K562 (cell line): ENCODE data around the gene ERVH48-1. TPM values are rescaled to one million over a fixed set of nuclear protein-coding genes. Genes with fewer than 3 reads are reported as not detected.
A peak's percentile ranks its signal among the peaks of the same experiment; 100 is the strongest.

Source experiments
- ATAC-seq: fragments of 200-7000 bp; cut with Tn5 transposase; 3 replicates; pipeline ENCODE4 v1.9.1; 2020; ENCODE audit warnings: moderate library complexity
- BruUV-seq: library from RNA; stranded (reverse); fragments of 400-500 nt; replicated peaks from 2 replicates; lab custom pipeline; 2021; lab: Mats Ljungman, UMichigan
- CTCF ChIA-PET: fragments of 300-600 bp; formaldehyde crosslinking; extraction: SDS; loops from one replicate; lab custom pipeline; 2021; ENCODE audit warnings: low intra/inter-chr PET ratio; lab: Yijun Ruan, JAX
- POLR2A ChIA-PET: fragments of 300-600, 350-650 bp; sonication (Branson Sonifier 250); formaldehyde crosslinking; extraction: SDS; loops from one replicate; lab custom pipeline; 2021; ENCODE audit warnings: antibody characterized with exemption, inconsistent platforms; lab: Yijun Ruan, JAX
- DNase-seq, 4 experiments: peaks; one replicate each; pipeline versions ENCODE4 v3.0.0 to v3.0.0-alpha.2; 2011 to 2018; ENCODE audit warnings: low spot score in 3 of 4, mixed read lengths in 3 of 4; ENCODE audit errors: extremely low read depth in 1 of 4
- FAIRE-seq: peaks from 2 replicates; lab custom pipeline; 2011; peaks lifted over from hg19 to GRCh38; lab: Jason Lieb, UNC
- H2AFZ ChIP-seq: 2 replicates; pipeline ENCODE4 v1.6.0; 2011; ENCODE audit warnings: low read depth, low read length, control low read depth, inconsistent platforms
- H3K27ac ChIP-seq: fragments of 200-600 bp; 3 replicates; pipeline ENCODE4 v1.8.0; 2011; ENCODE audit warnings: low read depth, mild to moderate bottlenecking, control low read depth, inconsistent platforms, low read length, moderate library complexity, mixed read lengths; ENCODE audit errors: extremely low read depth
- H3K27me3 ChIP-seq, 2 experiments: fragments of 300-600 bp in 1 of 2; 2 replicates in 1 of 2; 3 replicates in 1 of 2; pipeline versions ENCODE4 v1.6.0 to v1.8.0; 2011; ENCODE audit warnings: inconsistent platforms in 2 of 2, low read length in 2 of 2, mild to moderate bottlenecking in 1 of 2, mixed read lengths in 1 of 2, moderate library complexity in 1 of 2; ENCODE audit not compliant: control insufficient read depth in 2 of 2, insufficient read depth in 2 of 2
- H3K36me3 ChIP-seq: fragments of 300-600 bp; 3 replicates; pipeline ENCODE4 v1.8.0; 2011; ENCODE audit warnings: mild to moderate bottlenecking, low read length, inconsistent platforms; ENCODE audit not compliant: control insufficient read depth, insufficient read depth
- H3K4me1 ChIP-seq, 2 experiments: fragments of 200-600 bp in 1 of 2; replicated peaks in 1 of 2; 2 replicates in 1 of 2; 3 replicates in 1 of 2; pipeline versions ENCODE4 v1.5.1 to v1.8.0; 2011; ENCODE audit warnings: inconsistent platforms in 2 of 2, low read length in 2 of 2, mild to moderate bottlenecking in 1 of 2, mixed read lengths in 1 of 2, moderate library complexity in 1 of 2; ENCODE audit not compliant: control insufficient read depth in 2 of 2, insufficient read depth in 2 of 2
- H3K4me2 ChIP-seq: 2 replicates; pipeline ENCODE4 v1.6.1; 2011; ENCODE audit warnings: low read length, control low read depth, inconsistent platforms, mixed read lengths; ENCODE audit not compliant: insufficient read depth
- H3K4me3 ChIP-seq: fragments of 200-600 bp; sonication (generic), shearing (Covaris generic); 2 replicates; pipeline ENCODE4 v1.5.1; 2016; ENCODE audit warnings: control low read depth, inconsistent platforms
- H3K79me2 ChIP-seq: fragments of 200-600 bp; 3 replicates; pipeline ENCODE4 v1.8.0; 2011; ENCODE audit warnings: low read length, inconsistent platforms; ENCODE audit not compliant: control insufficient read depth, insufficient read depth
- H3K9ac ChIP-seq, 2 experiments: 2 replicates each; pipeline versions ENCODE4 v1.6.0 to v1.6.1; 2011; ENCODE audit warnings: low read depth in 2 of 2, low read length in 2 of 2, control low read depth in 1 of 2, inconsistent platforms in 1 of 2, mild to moderate bottlenecking in 1 of 2, mixed read lengths in 1 of 2; ENCODE audit not compliant: insufficient read depth in 1 of 2
- H3K9me1 ChIP-seq: one replicate; pipeline ENCODE4 v1.6.0; 2011; ENCODE audit warnings: inconsistent platforms, mild to moderate bottlenecking, low read length, moderate library complexity; ENCODE audit not compliant: control insufficient read depth, insufficient read depth
- H3K9me3 ChIP-seq: replicated peaks from 2 replicates; pipeline ENCODE4 v1.5.1; 2011; ENCODE audit warnings: low read depth, low read length, inconsistent platforms; ENCODE audit not compliant: control insufficient read depth, insufficient read depth
- H4K20me1 ChIP-seq: replicated peaks from 2 replicates; pipeline ENCODE4 v1.6.1; 2011; ENCODE audit warnings: low read length, inconsistent platforms, mixed read lengths; ENCODE audit not compliant: control insufficient read depth, insufficient read depth
- BMI1 ChIP-seq: fragments of 150-350 bp; IDR thresholded peaks from 2 replicates; pipeline ENCODE4 v1.6.1; 2014; ENCODE audit warnings: low read length
- GTF2F1 ChIP-seq: IDR thresholded peaks from 2 replicates; pipeline ENCODE4 v1.6.1; 2011; ENCODE audit warnings: low read depth, low read length, improper control_type of control experiment
- KAT2B ChIP-seq: IDR thresholded peaks from one replicate; pipeline ENCODE4 v1.6.1; 2012; ENCODE audit warnings: low read depth, mild to moderate bottlenecking, control low read depth, inconsistent platforms, low read length, moderate library complexity
- KLF6 ChIP-seq: fragments of 250-450 bp; sonication (Bioruptor Pico); IDR thresholded peaks from 2 replicates; pipeline ENCODE4 v1.4.0; 2020; ENCODE audit warnings: mild to moderate bottlenecking, moderate library complexity, borderline replicate concordance
- OTX1 ChIP-seq: fragments of 450-650 bp; formaldehyde crosslinking; IDR thresholded peaks from 2 replicates; pipeline ENCODE4 v1.4.0; 2022; ENCODE audit warnings: mild to moderate bottlenecking
- PHB ChIP-seq: fragments of 250-450 bp; sonication (Bioruptor Pico); IDR thresholded peaks from 2 replicates; pipeline ENCODE4 v1.5.0; 2021
- PHF21A ChIP-seq: fragments of 450-650 bp; IDR thresholded peaks from 2 replicates; pipeline ENCODE4 v1.6.1; 2017; ENCODE audit warnings: low read depth, borderline replicate concordance
- SUPT5H ChIP-seq: fragments of 450-650 bp; IDR thresholded peaks from 2 replicates; pipeline ENCODE4 v1.6.1; 2016
- ZC3H4 ChIP-seq: sonication (generic); formaldehyde crosslinking; IDR thresholded peaks from 2 replicates; pipeline ENCODE4 v1.9.0; 2021; ENCODE audit warnings: missing genetic modification reagents, borderline replicate concordance
- WGBS: fragments of 100-300 bp; shearing (Covaris generic); methylation state at CpG from one replicate; pipeline ENCODE4 v1.1.6; 2016; ENCODE audit warnings: low coverage, mixed read lengths; ENCODE audit not compliant: insufficient coverage; ENCODE audit errors: missing lambda C conversion rate; 5-methylcytosine and 5-hydroxymethylcytosine counted together
- in situ Hi-C: fragments of 300-500 bp; cut with MboI; formaldehyde crosslinking; loops from 4 replicates; pipeline ENCODE4 v1.15.0; 2018; ENCODE audit warnings: inconsistent platforms, mixed read lengths
- intact Hi-C: fragments of 100-400 bp; cut with micrococcal nuclease; formaldehyde crosslinking; loops from 2 replicates; pipeline ENCODE4 v1.14.2; 2022
- polyA plus RNA-seq, 8 experiments: library from polyadenylated mRNA; depleted of rRNA in 4 of 8; stranded (reverse) in 5 of 8; unstranded in 3 of 8; fragments of >200 nt; fragmentation: Nextera tagmentation in 2 of 8; fragmentation: Illumina TruSeq in 1 of 8; extraction: Ambion mirVana in 2 of 8; extraction: Trizol in 1 of 8; gene quantifications; 2 replicates each; pipeline versions ENCODE4 v1.2.1 to v1.2.3, GENCODE V29; 2011 to 2014; ENCODE audit warnings: inconsistent platforms in 1 of 8, missing spikeins in 1 of 8
- total RNA-seq, 7 experiments: library from RNA; depleted of rRNA in 6 of 7; stranded (reverse); fragments of >200 nt in 6 of 7; fragmentation: Illumina TruSeq in 2 of 7; extraction: Trizol in 2 of 7; gene quantifications; 2 replicates each; pipeline versions ENCODE4 v1.2.1 to v1.2.3, GENCODE V29; 2011 to 2021; ENCODE audit warnings: low replicate concordance in 1 of 7
- TF ChIP-seq, protein P1 (sequence below): fragments of 250-450 bp; sonication (Bioruptor Pico); IDR thresholded peaks from 2 replicates; pipeline ENCODE4 v1.8.0; 2022; ENCODE audit warnings: inconsistent platforms
- TF ChIP-seq, protein P2 (sequence below), 2 experiments: fragments of 450-650 bp; conservative IDR thresholded peaks; 2 replicates each; pipeline ENCODE4 v1.6.1; 2017; ENCODE audit warnings: mild to moderate bottlenecking in 2 of 2, moderate library complexity in 2 of 2
- TF ChIP-seq, protein P3 (sequence below): sonication (generic); formaldehyde crosslinking; IDR thresholded peaks from 2 replicates; pipeline ENCODE4 v1.8.1; 2023; ENCODE audit warnings: mild to moderate bottlenecking, missing genetic modification reagents, moderate library complexity
- TF ChIP-seq, protein P4 (sequence below): sonication (generic); formaldehyde crosslinking; IDR thresholded peaks from 2 replicates; pipeline ENCODE4 v1.5.0; 2020; ENCODE audit warnings: missing genetic modification reagents

Gene ERVH48-1
- total and polyA plus RNA-seq, 9 of the 15 experiments (the other 6 are each of a cell fraction or from before 2014, with no cell fraction given), result 0.08 to 0.49 (median 0.16) TPM; not detected in 3

DNA sequence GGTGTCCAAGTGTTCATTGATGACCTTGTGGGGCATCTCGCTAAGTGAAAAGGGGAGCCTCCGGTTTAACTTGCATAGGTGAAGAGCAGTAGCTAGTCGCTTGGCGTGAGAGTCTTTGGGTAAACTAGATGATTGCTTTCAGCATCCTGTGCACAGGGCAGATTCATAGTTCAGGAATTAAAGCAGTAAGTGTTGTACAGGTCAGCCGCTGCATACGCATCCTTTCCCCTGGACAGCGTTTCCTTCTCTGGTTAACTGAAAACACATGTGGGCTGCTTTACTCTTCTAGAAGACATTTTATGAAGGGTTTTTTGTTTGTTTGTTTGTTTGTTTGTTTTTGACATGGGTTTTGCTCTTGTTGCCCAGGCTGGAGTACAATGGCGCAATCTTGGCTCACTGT lies 20.2 kb downstream of the ERVH48-1 start (continued):
- TF ChIP-seq, protein P1, sequence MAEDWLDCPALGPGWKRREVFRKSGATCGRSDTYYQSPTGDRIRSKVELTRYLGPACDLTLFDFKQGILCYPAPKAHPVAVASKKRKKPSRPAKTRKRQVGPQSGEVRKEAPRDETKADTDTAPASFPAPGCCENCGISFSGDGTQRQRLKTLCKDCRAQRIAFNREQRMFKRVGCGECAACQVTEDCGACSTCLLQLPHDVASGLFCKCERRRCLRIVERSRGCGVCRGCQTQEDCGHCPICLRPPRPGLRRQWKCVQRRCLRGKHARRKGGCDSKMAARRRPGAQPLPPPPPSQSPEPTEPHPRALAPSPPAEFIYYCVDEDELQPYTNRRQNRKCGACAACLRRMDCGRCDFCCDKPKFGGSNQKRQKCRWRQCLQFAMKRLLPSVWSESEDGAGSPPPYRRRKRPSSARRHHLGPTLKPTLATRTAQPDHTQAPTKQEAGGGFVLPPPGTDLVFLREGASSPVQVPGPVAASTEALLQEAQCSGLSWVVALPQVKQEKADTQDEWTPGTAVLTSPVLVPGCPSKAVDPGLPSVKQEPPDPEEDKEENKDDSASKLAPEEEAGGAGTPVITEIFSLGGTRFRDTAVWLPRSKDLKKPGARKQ (CRISPR knock-in tag), result no peak

DNA sequence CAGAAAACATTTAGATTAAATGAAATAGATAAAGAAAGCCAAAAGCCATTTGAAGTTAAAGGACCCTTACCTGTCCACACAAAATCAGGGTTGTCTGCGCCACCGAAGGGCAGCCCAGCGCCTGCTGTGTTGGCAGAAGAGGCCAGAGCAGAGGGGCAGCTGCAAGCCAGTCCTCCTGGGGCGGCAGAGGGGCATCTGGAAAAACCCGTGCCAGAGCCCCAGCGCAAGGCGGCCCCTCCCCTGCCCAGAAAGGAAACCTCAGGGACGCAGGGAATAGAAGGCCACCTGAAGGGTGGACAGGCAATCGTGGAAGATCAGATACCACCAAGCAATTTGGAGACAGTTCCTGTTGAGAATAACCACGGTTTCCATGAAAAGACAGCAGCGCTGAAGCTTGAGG lies 21.6 kb downstream of the ERVH48-1 start:
- 94% methylated on average over 11 of the region's 11 CpGs for WGBS
- TF ChIP-seq SUPT5H (no peak), PHB (CRISPR knock-in tag) (no peak), PHF21A (no peak), OTX1 (CRISPR knock-in tag) (no peak), GTF2F1 (no peak), BMI1 (no peak), ZC3H4 (no peak), KAT2B (no peak), KLF6 (CRISPR knock-in tag) (no peak)
- TF ChIP-seq, protein P2, sequence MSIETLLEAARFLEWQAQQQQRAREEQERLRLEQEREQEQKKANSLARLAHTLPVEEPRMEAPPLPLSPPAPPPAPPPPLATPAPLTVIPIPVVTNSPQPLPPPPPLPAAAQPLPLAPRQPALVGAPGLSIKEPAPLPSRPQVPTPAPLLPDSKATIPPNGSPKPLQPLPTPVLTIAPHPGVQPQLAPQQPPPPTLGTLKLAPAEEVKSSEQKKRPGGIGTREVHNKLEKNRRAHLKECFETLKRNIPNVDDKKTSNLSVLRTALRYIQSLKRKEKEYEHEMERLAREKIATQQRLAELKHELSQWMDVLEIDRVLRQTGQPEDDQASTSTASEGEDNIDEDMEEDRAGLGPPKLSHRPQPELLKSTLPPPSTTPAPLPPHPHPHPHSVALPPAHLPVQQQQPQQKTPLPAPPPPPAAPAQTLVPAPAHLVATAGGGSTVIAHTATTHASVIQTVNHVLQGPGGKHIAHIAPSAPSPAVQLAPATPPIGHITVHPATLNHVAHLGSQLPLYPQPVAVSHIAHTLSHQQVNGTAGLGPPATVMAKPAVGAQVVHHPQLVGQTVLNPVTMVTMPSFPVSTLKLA (conservative IDR thresholded peaks at IDR 0.05), result no peak
- TF ChIP-seq, protein P3, sequence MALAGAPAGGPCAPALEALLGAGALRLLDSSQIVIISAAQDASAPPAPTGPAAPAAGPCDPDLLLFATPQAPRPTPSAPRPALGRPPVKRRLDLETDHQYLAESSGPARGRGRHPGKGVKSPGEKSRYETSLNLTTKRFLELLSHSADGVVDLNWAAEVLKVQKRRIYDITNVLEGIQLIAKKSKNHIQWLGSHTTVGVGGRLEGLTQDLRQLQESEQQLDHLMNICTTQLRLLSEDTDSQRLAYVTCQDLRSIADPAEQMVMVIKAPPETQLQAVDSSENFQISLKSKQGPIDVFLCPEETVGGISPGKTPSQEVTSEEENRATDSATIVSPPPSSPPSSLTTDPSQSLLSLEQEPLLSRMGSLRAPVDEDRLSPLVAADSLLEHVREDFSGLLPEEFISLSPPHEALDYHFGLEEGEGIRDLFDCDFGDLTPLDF, result no peak
- TF ChIP-seq, protein P4, sequence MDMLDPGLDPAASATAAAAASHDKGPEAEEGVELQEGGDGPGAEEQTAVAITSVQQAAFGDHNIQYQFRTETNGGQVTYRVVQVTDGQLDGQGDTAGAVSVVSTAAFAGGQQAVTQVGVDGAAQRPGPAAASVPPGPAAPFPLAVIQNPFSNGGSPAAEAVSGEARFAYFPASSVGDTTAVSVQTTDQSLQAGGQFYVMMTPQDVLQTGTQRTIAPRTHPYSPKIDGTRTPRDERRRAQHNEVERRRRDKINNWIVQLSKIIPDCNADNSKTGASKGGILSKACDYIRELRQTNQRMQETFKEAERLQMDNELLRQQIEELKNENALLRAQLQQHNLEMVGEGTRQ (CRISPR knock-in tag), result no peak
- Histone ChIP-seq H3K9me3 (no peaks in the 10 kb centered on the region), H3K4me2 (no peak overlapping the region), H3K79me2 (peaks cover 30% of the 10 kb centered on the region; the same call in 2 of the 3 replicates), H4K20me1 (no peaks in the 10 kb centered on the region), H3K4me3 (no peak overlapping the region), H3K27ac (no peak overlapping the region), H3K9ac (0 out of 4 replicates have a peak overlapping the region, but pooled peaks of 1 of the 2 experiments have one; percentile 2), H3K4me1 (peaks cover 0 to 4% of the 10 kb centered on the region in 2 experiments; a peak in 1 of 5 replicates), H2AFZ (no peak overlapping the region), H3K9me1 (peaks cover 2% of the 10 kb centered on the region), H3K27me3 (no peaks in the 10 kb centered on the region), H3K36me3 (peaks cover 95% of the 10 kb centered on the region)
- TSS peak; percentile 17 for BruUV-seq
- FAIRE-seq (no peak), DNase-seq (no peak), ATAC-seq (no peak)
- intact Hi-C loops (no loop called here), in situ Hi-C loops (loop anchor here (25.0 kb wide), 1 partner anchor 208 kb away; the partner anchor contains the start of gene U2AF1)
- CTCF ChIA-PET, result no interaction called here
- POLR2A ChIA-PET, result interaction anchor here (0.8 kb wide), 1 partner anchor 11 kb away, joined by 4 read pairs; the partner anchor contains the start of gene NDUFV3
